NCI-H2107 treated with DMSO at 0.1 percent for 48 hours (cell line): ENCODE data around the gene ANKRD26.

Source experiments
- DNase-seq: peaks from one replicate; lab custom pipeline; 2025; ENCODE audit not compliant: unreplicated experiment; lab: John Stamatoyannopoulos, UW

The ANKRD26 gene

GRCh38 chr10:27020243-27020642 is 80.1 kb downstream of the ANKRD26 start:
- DNase-seq = no peak

- DNase-seq = no peak
Observed at GRCh38 chr10:27019827-27020226, 80.5 kb downstream of the ANKRD26 start.

GRCh38 chr10:26997610-26998009 is 102.7 kb downstream of the ANKRD26 start:
- no peak for DNase-seq

GRCh38 chr10:26994743-26995142 is 105.6 kb downstream of the ANKRD26 start:
- no peak for DNase-seq

- no peak for DNase-seq
Observed at GRCh38 chr10:26987851-26988250, 112.4 kb downstream of the ANKRD26 start.

GRCh38 chr10:26983156-26983555 is 117.1 kb downstream of the ANKRD26 start:
- DNase-seq = no peak

GRCh38 chr10:26982058-26982457 is 118.2 kb downstream of the ANKRD26 start:
- DNase-seq = no peak

GRCh38 chr10:26981232-26981824 is 119.0 kb downstream of the ANKRD26 start:
- no peak for DNase-seq

- DNase-seq = no peak
Observed at GRCh38 chr10:26978519-26978918, 121.8 kb downstream of the ANKRD26 start.

- no peak for DNase-seq
Observed at GRCh38 chr10:26977635-26978034, 122.7 kb downstream of the ANKRD26 start.

GRCh38 chr10:26970667-26971066 is 129.6 kb downstream of the ANKRD26 start:
- no peak for DNase-seq

GRCh38 chr10:26969145-26969926 is 131.0 kb downstream of the ANKRD26 start:
- DNase-seq = no peak

GRCh38 chr10:26962835-26963234 is 137.5 kb downstream of the ANKRD26 start:
- DNase-seq = no peak

- no peak for DNase-seq
Observed at GRCh38 chr10:26960308-26960707, 140.0 kb downstream of the ANKRD26 start.

- no peak for DNase-seq
Observed at GRCh38 chr10:26959841-26960240, 140.5 kb downstream of the ANKRD26 start.
